Forelimb muscle (tissue), 1 donor: Measurements from ENCODE around the gene AP5B1. TPM values are rescaled to one million over a fixed set of nuclear protein-coding genes. Genes with fewer than 3 reads are reported as not detected.

Experiments
- DNase-seq: peaks from one replicate; pipeline ENCODE4 v3.0.0-alpha.2; 2013; ENCODE audit warnings: low read depth
- polyA plus RNA-seq: library from polyadenylated mRNA; unstranded; fragments of 120-200 nt; gene quantifications from one replicate; pipeline ENCODE4 v1.2.1, GENCODE V29; 2013; ENCODE audit not compliant: insufficient read length

Gene AP5B1
- polyA plus RNA-seq, 1 donor: 1.5 TPM

- no peak for DNase-seq
Measured at GRCh38 chr11:65802841-65803240, 22.1 kb upstream of the AP5B1 start.

GRCh38 chr11:65801153-65801987 is 20.6 kb upstream of the AP5B1 start:
- no peak for DNase-seq

GRCh38 chr11:65798882-65799281 is 18.1 kb upstream of the AP5B1 start:
- no peak for DNase-seq

- no peak for DNase-seq
Measured at GRCh38 chr11:65797711-65798110, 16.9 kb upstream of the AP5B1 start.

GRCh38 chr11:65796726-65797601 is 16.2 kb upstream of the AP5B1 start:
- no peak for DNase-seq

- DNase-seq: no peak
Measured at GRCh38 chr11:65794570-65795510, 14.1 kb upstream of the AP5B1 start.

- DNase-seq: no peak
Measured at GRCh38 chr11:65793625-65794400, 13.0 kb upstream of the AP5B1 start.

- DNase-seq: no peak
Measured at GRCh38 chr11:65793144-65793581, 12.4 kb upstream of the AP5B1 start.

- no peak for DNase-seq
Measured at GRCh38 chr11:65792456-65792855, 11.7 kb upstream of the AP5B1 start.

GRCh38 chr11:65791719-65792213 is 11.0 kb upstream of the AP5B1 start:
- no peak for DNase-seq

- no peak for DNase-seq
Measured at GRCh38 chr11:65790902-65791650, 10.3 kb upstream of the AP5B1 start.

- no peak for DNase-seq
Measured at GRCh38 chr11:65790104-65790901, 9.5 kb upstream of the AP5B1 start.

- no peak for DNase-seq
Measured at GRCh38 chr11:65789230-65790103, 8.7 kb upstream of the AP5B1 start.

- DNase-seq: no peak
Measured at GRCh38 chr11:65788821-65789220, 8.0 kb upstream of the AP5B1 start.

GRCh38 chr11:65787649-65788622 is 7.2 kb upstream of the AP5B1 start:
- no peak for DNase-seq

- DNase-seq: no peak
Measured at GRCh38 chr11:65786786-65787636, 6.2 kb upstream of the AP5B1 start, which contains the start of gene OVOL1. TSS of gene OVOL1 (plus strand) at chr11:65787063. CDS start at chr11:65787374, 311 bp downstream.
